ENCODE results near the gene KSR2.

GRCh38 chr12:117702741-117703140 is 266.0 kb downstream of the KSR2 start:
- TF ChIP-seq CTCF (IDR thresholded peaks at IDR 0.05) (no peak), POLR2AphosphoS5 (IDR thresholded peaks at IDR 0.05; ENCODE audit: insufficient read depth in 1 of 2, low read depth in 1 of 2) (no peak), POLR2A (IDR thresholded peaks at IDR 0.05) (no peak)
